Activated CD8-positive, alpha-beta memory T cell treated with anti-CD3 and anti-CD28 coated beads for 24 hours (primary cell): ENCODE measurements around the gene KCNV2.

Experiments used
- DNase-seq: peaks from one replicate; pipeline ENCODE4 v3.0.0-alpha.2; 2020

KCNV2 gene

DNA sequence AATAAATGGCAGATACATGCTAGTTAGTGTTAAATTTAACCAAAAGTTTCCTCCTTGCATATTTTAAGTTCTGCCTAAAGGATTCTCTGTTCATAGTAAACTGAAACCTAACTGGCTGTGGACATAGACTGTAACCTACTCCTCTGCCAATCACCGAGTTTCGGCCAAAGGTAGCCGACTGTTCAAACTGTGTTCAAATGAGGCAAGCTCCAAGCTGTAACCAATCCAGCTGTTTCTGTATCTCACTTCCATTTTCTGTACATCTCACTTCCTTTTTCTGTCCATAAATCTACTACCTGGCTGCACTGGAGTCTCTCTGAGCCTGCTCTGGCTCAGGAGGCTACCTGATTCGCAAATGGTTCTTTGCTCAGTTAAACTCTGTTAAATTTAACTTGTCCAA, 44.1 kb downstream of the KCNV2 start:
- no peak for DNase-seq

DNA sequence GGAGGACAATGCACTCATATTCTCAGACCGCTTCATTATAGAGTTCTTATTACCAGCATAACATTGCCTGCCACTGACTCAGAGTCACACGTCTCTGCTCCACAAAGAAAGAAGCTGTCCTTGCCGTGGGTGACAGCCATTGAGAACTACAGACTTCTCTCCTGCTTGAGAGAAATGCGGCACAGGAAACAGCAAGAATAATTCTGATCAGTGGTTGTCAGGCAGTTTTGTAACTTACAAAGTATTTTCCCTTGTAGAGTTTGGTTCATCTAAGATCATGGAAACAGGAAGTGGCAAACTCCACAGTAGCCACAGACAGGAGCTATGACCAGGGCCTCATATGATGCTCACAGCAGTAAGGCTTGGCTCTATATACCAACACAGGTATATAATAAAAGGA, 47.0 kb downstream of the KCNV2 start:
- DNase-seq: no peak

- no peak for DNase-seq
Measured at GRCh38 chr9:2765250-2765880, 48.1 kb downstream of the KCNV2 start.

DNA sequence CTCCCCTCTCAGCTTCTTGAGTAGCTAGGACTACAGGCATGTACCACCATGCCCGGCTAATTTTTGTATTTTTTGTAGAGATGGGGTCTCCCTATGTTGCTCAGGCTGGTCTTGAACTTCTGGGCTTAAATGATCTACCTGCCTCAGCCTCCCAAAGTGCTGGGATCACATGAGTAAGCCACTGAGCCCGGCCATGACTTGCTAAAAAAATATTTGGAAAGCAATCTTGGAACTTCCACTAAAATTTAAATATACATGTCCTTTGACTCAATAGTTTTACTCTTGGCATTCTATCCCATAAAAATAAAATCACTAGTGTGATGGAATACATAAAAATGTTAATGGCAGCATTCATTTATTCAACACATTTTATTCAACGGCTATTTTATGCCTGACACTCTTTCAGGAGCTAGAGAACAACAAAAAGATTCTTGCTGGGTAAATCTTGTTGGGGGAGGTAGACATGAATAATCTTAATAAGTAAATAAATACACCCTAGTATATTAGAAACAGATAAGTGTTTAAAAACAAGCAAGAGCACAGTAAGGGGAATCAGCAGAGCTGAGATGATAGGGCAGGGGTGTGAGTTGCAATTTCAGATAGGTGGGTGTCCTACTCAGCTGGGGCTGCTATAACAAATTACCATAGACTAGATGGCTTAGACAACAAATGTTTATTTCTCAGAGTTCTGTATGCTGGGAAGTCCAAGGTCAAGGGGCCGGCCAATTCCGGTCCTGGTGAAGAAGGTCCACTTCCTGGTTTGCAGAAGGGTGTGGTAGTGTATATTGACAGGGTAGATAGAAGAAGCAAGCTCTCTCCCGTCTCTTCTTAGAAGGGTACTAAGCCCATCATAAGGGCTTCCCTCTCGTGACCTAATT, 50.7 kb downstream of the KCNV2 start:
- DNase-seq: no peak

GRCh38 chr9:2771087-2771486, 53.8 kb downstream of the KCNV2 start:
- no peak for DNase-seq

GRCh38 chr9:2771661-2772060, 54.4 kb downstream of the KCNV2 start:
- DNase-seq: no peak

DNA sequence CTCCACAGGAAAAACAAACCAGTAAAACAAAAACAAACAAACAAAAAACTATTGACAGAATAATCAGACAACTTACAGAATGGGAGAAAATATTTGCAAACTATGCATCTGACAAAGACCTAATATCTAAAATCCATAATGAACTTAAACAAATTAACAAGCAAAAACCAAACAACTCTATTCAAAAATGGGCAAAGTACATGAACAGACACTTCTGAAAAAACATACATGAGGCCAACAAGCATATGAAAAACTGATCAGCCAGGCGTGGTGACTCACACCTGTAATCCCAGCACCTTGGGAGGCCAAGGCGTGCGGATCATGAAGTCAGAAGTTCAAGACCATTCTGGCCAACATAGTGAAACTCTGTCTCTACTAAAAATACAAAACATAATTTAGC, 60.1 kb downstream of the KCNV2 start:
- DNase-seq: no peak

- no peak for DNase-seq
Measured at GRCh38 chr9:2778816-2779215, 61.5 kb downstream of the KCNV2 start.
